Vagina (tissue), 2 donors: ENCODE results near the gene RNF167.

ENCODE experiments used
- CTCF ChIP-seq, 3 experiments: fragments of 450-650 bp in 2 of 3; fragments of 200-600 bp in 1 of 3; sonication (generic) in 1 of 3; IDR thresholded peaks; one replicate each; pipeline ENCODE4 v1.5.1; 2017 to 2019; ENCODE audit warnings: antibody characterized with exemption in 3 of 3, mild to moderate bottlenecking in 2 of 3, moderate library complexity in 2 of 3
- POLR2A ChIP-seq, 2 donors: fragments of 450-650 bp; IDR thresholded peaks; one replicate each; pipeline ENCODE4 v1.6.1; 2017; ENCODE audit warnings: antibody characterized with exemption in 2 of 2, mild to moderate bottlenecking in 2 of 2, moderate library complexity in 2 of 2
- POLR2AphosphoS5 ChIP-seq, 2 donors: sonication (generic); formaldehyde crosslinking; IDR thresholded peaks; one replicate each; pipeline ENCODE4 v1.9.0; 2017; ENCODE audit warnings: antibody characterized with exemption in 2 of 2, mild to moderate bottlenecking in 2 of 2, low read depth in 1 of 2; ENCODE audit not compliant: insufficient read depth in 1 of 2

GRCh38 chr17:4937553-4937952 is 2.5 kb upstream of the RNF167 start:
- TF ChIP-seq CTCF (IDR thresholded peaks at IDR 0.05) = no peak
- no peak for TF ChIP-seq POLR2A (IDR thresholded peaks at IDR 0.05)
- TF ChIP-seq POLR2AphosphoS5 (IDR thresholded peaks at IDR 0.05; ENCODE audit: insufficient read depth in 1 of 2, low read depth in 1 of 2) = no peak
